Measurements from ENCODE around the gene NOL4L. TPM values are rescaled to one million over a fixed set of nuclear protein-coding genes. Genes with fewer than 3 reads are reported as not detected.

Gene NOL4L
- total and polyA plus RNA-seq, 2 donors (not counting 3 experiments of a cell fraction or from before 2014, with no cell fraction given): 55.2 to 79.6 TPM

- Histone ChIP-seq H3K9me1 (replicated peaks; ENCODE audit: control insufficient read depth, extremely low read depth, insufficient read depth, low read length) (no peaks in the 10 kb centered on the region), H3K4me2 (ENCODE audit: insufficient read depth, low read length) (no peak overlapping the region), H3K4me1 (ENCODE audit: control insufficient read depth, extremely low read depth, insufficient read depth, low read length) (peaks cover 83% of the 10 kb centered on the region), H2AFZ (ENCODE audit: low read depth, low read length) (no peak overlapping the region), H4K20me1 (replicated peaks; ENCODE audit: control insufficient read depth, extremely low read depth, insufficient read depth, low read length) (no peaks in the 10 kb centered on the region), H3K27me3 (ENCODE audit: control insufficient read depth in 2 of 2, insufficient read depth in 2 of 2, low read length in 2 of 2) (no peaks in the 10 kb centered on the region), H3K4me3 (replicated peaks in 1 of 3; ENCODE audit: insufficient read depth in 1 of 3, low read depth in 1 of 3, low read length in 3 of 3) (no peak overlapping the region), H3K27ac (ENCODE audit: insufficient read depth, low read depth, low read length) (peak overlapping the region; percentile 97), H3K36me3 (ENCODE audit: control insufficient read depth in 2 of 2, extremely low read depth in 1 of 2, insufficient read depth in 2 of 2, low read length in 2 of 2) (peaks cover 11 to 32% of the 10 kb centered on the region in 2 experiments), H3K9me3 (replicated peaks; ENCODE audit: control insufficient read depth, insufficient read depth, low read length) (no peaks in the 10 kb centered on the region), H3K79me2 (ENCODE audit: control insufficient read depth, insufficient read depth, low read length) (peaks cover 94% of the 10 kb centered on the region), H3K9ac (replicated peaks; ENCODE audit: extremely low read depth, insufficient read depth, low read length) (peak overlapping the region; percentile 37)
- no peak for FAIRE-seq
- dilution Hi-C loops (cut with MboI; ENCODE audit: extremely low pct_ligation_motif_present, low sequenced_read_pairs) (no loop called here), intact Hi-C loops (cut with micrococcal nuclease) (no loop called here)
- no TSS peak for BruUV-seq (replicated peaks)
- ChIA-PET POLR2A (interaction anchor here (1.0 kb wide), 1 partner anchor 13 kb away, joined by 4 read pairs; no protein-coding TSS in a partner anchor), CTCF (interaction anchor here (1.1 to 4.6 kb wide), 9 partner anchors 9 to 185 kb away, joined by 3 to 45 read pairs (median 3); no protein-coding TSS in a partner anchor)
- no peak for DNase-seq (ENCODE audit: low read depth, low spot score)
- TF ChIP-seq FOS (IDR thresholded peaks at IDR 0.05; ENCODE audit: borderline replicate concordance, insufficient read depth, low read length) (no peak), MYC (IDR thresholded peaks at IDR 0.05; ENCODE audit: low read depth, low read length) (no peak)
Observed at GRCh38 chr20:32467506-32468312, 117.4 kb downstream of the NOL4L start.

GRCh38 chr20:32466739-32467505, 118.2 kb downstream of the NOL4L start:
- H3K27me3 ChIP-seq (ENCODE audit: control insufficient read depth in 2 of 2, insufficient read depth in 2 of 2, low read length in 2 of 2): no peaks in the 10 kb centered on the region
- ChIA-PET CTCF (interaction anchor here (0.8 to 4.6 kb wide), 15 partner anchors 8 to 186 kb away, joined by 3 to 45 read pairs (median 5); no protein-coding TSS in a partner anchor), POLR2A (interaction anchor here (1.0 kb wide), 1 partner anchor 14 kb away, joined by 4 read pairs; no protein-coding TSS in a partner anchor)
- no TSS peak for BruUV-seq (replicated peaks)
- peak overlapping the region; percentile 4 for H3K9ac ChIP-seq (replicated peaks; ENCODE audit: extremely low read depth, insufficient read depth, low read length)
- peaks cover 11 to 30% of the 10 kb centered on the region in 2 experiments for H3K36me3 ChIP-seq (ENCODE audit: control insufficient read depth in 2 of 2, extremely low read depth in 1 of 2, insufficient read depth in 2 of 2, low read length in 2 of 2)
- H3K4me1 ChIP-seq (ENCODE audit: control insufficient read depth, extremely low read depth, insufficient read depth, low read length): peaks cover 76% of the 10 kb centered on the region
- DNase-seq (ENCODE audit: low read depth, low spot score): peak; percentile 40
- H3K79me2 ChIP-seq (ENCODE audit: control insufficient read depth, insufficient read depth, low read length): peaks cover 94% of the 10 kb centered on the region
- dilution Hi-C loops (cut with MboI; ENCODE audit: extremely low pct_ligation_motif_present, low sequenced_read_pairs) (no loop called here), intact Hi-C loops (cut with micrococcal nuclease) (loop anchor here (1.0 kb wide), 1 partner anchor 186 kb away; no protein-coding TSS in a partner anchor)
- H4K20me1 ChIP-seq (replicated peaks; ENCODE audit: control insufficient read depth, extremely low read depth, insufficient read depth, low read length): no peaks in the 10 kb centered on the region
- no peak overlapping the region for H3K4me2 ChIP-seq (ENCODE audit: insufficient read depth, low read length)
- H3K27ac ChIP-seq (ENCODE audit: insufficient read depth, low read depth, low read length): peak overlapping the region; percentile 97
- no peaks in the 10 kb centered on the region for H3K9me1 ChIP-seq (replicated peaks; ENCODE audit: control insufficient read depth, extremely low read depth, insufficient read depth, low read length)
- FAIRE-seq: peak; percentile 86
- H2AFZ ChIP-seq (ENCODE audit: low read depth, low read length): no peak overlapping the region
- H3K9me3 ChIP-seq (replicated peaks; ENCODE audit: control insufficient read depth, insufficient read depth, low read length): no peaks in the 10 kb centered on the region
- no peak overlapping the region for H3K4me3 ChIP-seq (replicated peaks in 1 of 3; ENCODE audit: insufficient read depth in 1 of 3, low read depth in 1 of 3, low read length in 3 of 3)
- peak; percentile 14 to 40 for TF ChIP-seq CTCF (IDR thresholded peaks at IDR 0.05; ENCODE audit: extremely low read depth in 1 of 2, insufficient read depth in 1 of 2, low read depth in 1 of 2, low read length in 2 of 2)
- TF ChIP-seq JUN (IDR thresholded peaks at IDR 0.05; ENCODE audit: borderline replicate concordance, insufficient read depth, insufficient read length, low read depth): no peak

All from endothelial cell of umbilical vein (primary cell).